ENCODE measurements around the gene KCNMB4. TPM values are rescaled to one million over a fixed set of nuclear protein-coding genes. Genes with fewer than 3 reads are reported as not detected.

KCNMB4 gene
- 0.17 and 0.19 TPM in 2 replicates for total RNA-seq

GRCh38 chr12:70365648-70366518 lies at the start of gene KCNMB4:
Gene KCNMB4, plus strand, starts transcription at chr12:70366290. Its CDS starts 445 bp downstream, at chr12:70366735.
- H3K27me3 Mint-ChIP-seq: peaks cover 39% of the 10 kb centered on the region
- H3K4me1 Mint-ChIP-seq: peaks cover 17% of the 10 kb centered on the region
- H3K36me3 Mint-ChIP-seq (ENCODE audit: low read depth): peaks cover 2% of the 10 kb centered on the region
- H3K27ac Mint-ChIP-seq: peak within 1 kb of the TSS; percentile 58
- peak within 1 kb of the TSS; percentile 92 for H3K4me3 Mint-ChIP-seq
- DNase-seq: peak; percentile 94
- no peaks in the 10 kb centered on the region for H3K9me3 Mint-ChIP-seq
- intact Hi-C loops (cut with micrococcal nuclease): loop anchor here (1.0 kb wide), 1 partner anchor 124 kb away; no protein-coding TSS in a partner anchor

- Mint-ChIP-seq H3K27ac (peak overlapping the region; percentile 2), H3K27me3 (no peaks in the 10 kb centered on the region), H3K4me3 (no peak overlapping the region), H3K4me1 (peaks cover 12% of the 10 kb centered on the region), H3K9me3 (no peaks in the 10 kb centered on the region), H3K36me3 (ENCODE audit: low read depth) (peaks cover 24% of the 10 kb centered on the region)
- DNase-seq: no peak
- intact Hi-C loops (cut with micrococcal nuclease): no loop called here
These were observed 48.3 kb upstream of the KCNMB4 start for GRCh38 chr12:70317781-70318180.

- Mint-ChIP-seq H3K4me1 (peaks cover 12% of the 10 kb centered on the region), H3K27me3 (no peaks in the 10 kb centered on the region), H3K27ac (no peak overlapping the region), H3K4me3 (no peak overlapping the region), H3K9me3 (no peaks in the 10 kb centered on the region), H3K36me3 (ENCODE audit: low read depth) (peaks cover 25% of the 10 kb centered on the region)
- intact Hi-C loops (cut with micrococcal nuclease): no loop called here
- no peak for DNase-seq
These were observed 46.5 kb upstream of the KCNMB4 start for GRCh38 chr12:70319605-70320004.

GRCh38 chr12:70321191-70321590 lies 44.9 kb upstream of the KCNMB4 start:
- Mint-ChIP-seq H3K36me3 (ENCODE audit: low read depth) (peaks cover 25% of the 10 kb centered on the region), H3K9me3 (no peaks in the 10 kb centered on the region), H3K27ac (no peak overlapping the region), H3K4me3 (no peak overlapping the region), H3K4me1 (peaks cover 6% of the 10 kb centered on the region), H3K27me3 (no peaks in the 10 kb centered on the region)
- intact Hi-C loops (cut with micrococcal nuclease): no loop called here
- no peak for DNase-seq

GRCh38 chr12:70327541-70327940 lies 38.5 kb upstream of the KCNMB4 start:
- intact Hi-C loops (cut with micrococcal nuclease): no loop called here
- no peak overlapping the region for H3K27ac Mint-ChIP-seq
- no peak for DNase-seq

GRCh38 chr12:70329728-70330127 lies 36.4 kb upstream of the KCNMB4 start:
- intact Hi-C loops (cut with micrococcal nuclease): no loop called here
- H3K4me1 Mint-ChIP-seq: peaks cover 7% of the 10 kb centered on the region
- H3K36me3 Mint-ChIP-seq (ENCODE audit: low read depth): peaks cover 35% of the 10 kb centered on the region
- H3K9me3 Mint-ChIP-seq: peaks cover 3% of the 10 kb centered on the region
- DNase-seq: no peak
- H3K27me3 Mint-ChIP-seq: no peaks in the 10 kb centered on the region
- H3K27ac Mint-ChIP-seq: no peak overlapping the region
- H3K4me3 Mint-ChIP-seq: no peak overlapping the region

More at GRCh38 chr12:70327541-70327940, 38.5 kb upstream of the KCNMB4 start:
- Mint-ChIP-seq H3K36me3 (ENCODE audit: low read depth) (peaks cover 40% of the 10 kb centered on the region), H3K4me1 (peaks cover 7% of the 10 kb centered on the region), H3K27me3 (no peaks in the 10 kb centered on the region), H3K9me3 (peaks cover 3% of the 10 kb centered on the region), H3K4me3 (no peak overlapping the region)

- Mint-ChIP-seq H3K27me3 (no peaks in the 10 kb centered on the region), H3K27ac (no peak overlapping the region), H3K4me1 (peaks cover 7% of the 10 kb centered on the region), H3K4me3 (no peak overlapping the region), H3K36me3 (ENCODE audit: low read depth) (peaks cover 36% of the 10 kb centered on the region), H3K9me3 (peaks cover 3% of the 10 kb centered on the region)
- intact Hi-C loops (cut with micrococcal nuclease): no loop called here
- no peak for DNase-seq
These were observed 35.9 kb upstream of the KCNMB4 start for GRCh38 chr12:70330158-70330557.

GRCh38 chr12:70332236-70332635 lies 33.9 kb upstream of the KCNMB4 start:
- no peak for DNase-seq
- no peak overlapping the region for H3K4me3 Mint-ChIP-seq
- peaks cover 4% of the 10 kb centered on the region for H3K4me1 Mint-ChIP-seq
- no peak overlapping the region for H3K27ac Mint-ChIP-seq
- no peaks in the 10 kb centered on the region for H3K27me3 Mint-ChIP-seq
- H3K36me3 Mint-ChIP-seq (ENCODE audit: low read depth): peaks cover 39% of the 10 kb centered on the region
- intact Hi-C loops (cut with micrococcal nuclease): no loop called here
- peaks cover 3% of the 10 kb centered on the region for H3K9me3 Mint-ChIP-seq

- no peak for DNase-seq
- intact Hi-C loops (cut with micrococcal nuclease): no loop called here
- Mint-ChIP-seq H3K27me3 (no peaks in the 10 kb centered on the region), H3K9me3 (peaks cover 3% of the 10 kb centered on the region), H3K4me3 (no peak overlapping the region), H3K27ac (no peak overlapping the region), H3K4me1 (peaks cover 4% of the 10 kb centered on the region), H3K36me3 (ENCODE audit: low read depth) (peaks cover 43% of the 10 kb centered on the region)
These were observed 31.3 kb upstream of the KCNMB4 start for GRCh38 chr12:70334742-70335141.

- no peaks in the 10 kb centered on the region for H3K4me1 Mint-ChIP-seq
- H3K9me3 Mint-ChIP-seq: no peaks in the 10 kb centered on the region
- no peak overlapping the region for H3K27ac Mint-ChIP-seq
- H3K4me3 Mint-ChIP-seq: no peak overlapping the region
- peaks cover 55% of the 10 kb centered on the region for H3K36me3 Mint-ChIP-seq (ENCODE audit: low read depth)
- intact Hi-C loops (cut with micrococcal nuclease): no loop called here
- DNase-seq: no peak
- no peaks in the 10 kb centered on the region for H3K27me3 Mint-ChIP-seq
These were observed 27.6 kb upstream of the KCNMB4 start for GRCh38 chr12:70338531-70338930.

GRCh38 chr12:70351076-70351475 lies 15.0 kb upstream of the KCNMB4 start:
- H3K4me1 Mint-ChIP-seq: no peaks in the 10 kb centered on the region
- DNase-seq: no peak
- H3K27ac Mint-ChIP-seq: no peak overlapping the region
- no peak overlapping the region for H3K4me3 Mint-ChIP-seq
- H3K27me3 Mint-ChIP-seq: no peaks in the 10 kb centered on the region
- peaks cover 24% of the 10 kb centered on the region for H3K36me3 Mint-ChIP-seq (ENCODE audit: low read depth)
- no peaks in the 10 kb centered on the region for H3K9me3 Mint-ChIP-seq
- intact Hi-C loops (cut with micrococcal nuclease): no loop called here

GRCh38 chr12:70353780-70354660 lies 12.1 kb upstream of the KCNMB4 start:
- no peaks in the 10 kb centered on the region for H3K27me3 Mint-ChIP-seq
- no peaks in the 10 kb centered on the region for H3K4me1 Mint-ChIP-seq
- peaks cover 22% of the 10 kb centered on the region for H3K36me3 Mint-ChIP-seq (ENCODE audit: low read depth)
- DNase-seq: no peak
- no peaks in the 10 kb centered on the region for H3K9me3 Mint-ChIP-seq
- H3K27ac Mint-ChIP-seq: no peak overlapping the region
- intact Hi-C loops (cut with micrococcal nuclease): loop anchor here (1.0 kb wide), 1 partner anchor 8 kb away; no protein-coding TSS in a partner anchor
- H3K4me3 Mint-ChIP-seq: no peak overlapping the region

GRCh38 chr12:70354787-70355186 lies 11.3 kb upstream of the KCNMB4 start:
- H3K9me3 Mint-ChIP-seq: no peaks in the 10 kb centered on the region
- no peak overlapping the region for H3K4me3 Mint-ChIP-seq
- intact Hi-C loops (cut with micrococcal nuclease): no loop called here
- peaks cover 20% of the 10 kb centered on the region for H3K36me3 Mint-ChIP-seq (ENCODE audit: low read depth)
- no peaks in the 10 kb centered on the region for H3K4me1 Mint-ChIP-seq
- H3K27ac Mint-ChIP-seq: no peak overlapping the region
- H3K27me3 Mint-ChIP-seq: no peaks in the 10 kb centered on the region
- DNase-seq: no peak

GRCh38 chr12:70355972-70356371 lies 10.1 kb upstream of the KCNMB4 start:
- H3K27me3 Mint-ChIP-seq: no peaks in the 10 kb centered on the region
- intact Hi-C loops (cut with micrococcal nuclease): no loop called here
- peaks cover 20% of the 10 kb centered on the region for H3K36me3 Mint-ChIP-seq (ENCODE audit: low read depth)
- H3K4me3 Mint-ChIP-seq: no peak overlapping the region
- H3K4me1 Mint-ChIP-seq: no peaks in the 10 kb centered on the region
- H3K9me3 Mint-ChIP-seq: no peaks in the 10 kb centered on the region
- no peak overlapping the region for H3K27ac Mint-ChIP-seq
- DNase-seq: no peak

Data from activated CD4-positive, alpha-beta T cell treated with anti-CD3 and anti-CD28 coated beads, Interleukin-2, amount 10 ng/mL, durations not matched to agents 24 days and 14 days (primary cell).